PC-9 (cell line): Measurements from ENCODE around the gene ACADVL. TPM values are rescaled to one million over a fixed set of nuclear protein-coding genes. Genes with fewer than 3 reads are reported as not detected.

Source experiments
- BruUV-seq: library from RNA; stranded (reverse); fragments of 400-500 nt; replicated peaks from 2 replicates; lab custom pipeline; 2021; lab: Mats Ljungman, UMichigan
- CTCF ChIA-PET: fragments of 300-600 bp; sonication (Branson Sonifier 250); formaldehyde crosslinking; loops from one replicate; lab custom pipeline; 2022; ENCODE audit warnings: antibody characterized with exemption; lab: Charles Lee
- POLR2A ChIA-PET: fragments of 300-600 bp; sonication (Branson Sonifier 250); formaldehyde crosslinking; loops from one replicate; lab custom pipeline; 2022; ENCODE audit warnings: antibody characterized with exemption; ENCODE audit not compliant: unreplicated experiment; lab: Charles Lee
- DNase-seq, 2 experiments: peaks; one replicate each; pipeline versions ENCODE4 v3.0.0 to v3.0.0-alpha.2; 2015 to 2022; ENCODE audit warnings: mixed read lengths in 1 of 2
- H2AFZ ChIP-seq: fragments of 200-600 bp; sonication (generic); 2 replicates; pipeline ENCODE4 v1.8.1; 2017; ENCODE audit warnings: antibody characterized with exemption
- H3F3A ChIP-seq: fragments of 200-600 bp; sonication (generic); 2 replicates; pipeline ENCODE4 v1.8.1; 2017; ENCODE audit warnings: antibody characterized with exemption, mild to moderate bottlenecking, low read depth; ENCODE audit not compliant: insufficient read depth
- H3K27ac ChIP-seq: fragments of 200-600 bp; sonication (generic); 2 replicates; pipeline ENCODE4 v1.6.1; 2016; ENCODE audit warnings: mixed run types
- H3K27me3 ChIP-seq: fragments of 200-600 bp; sonication (generic); 2 replicates; pipeline ENCODE4 v1.6.1; 2016; ENCODE audit warnings: low read depth, mixed run types; ENCODE audit not compliant: insufficient read depth
- H3K36me3 ChIP-seq: fragments of 200-600 bp; sonication (generic); 2 replicates; pipeline ENCODE4 v1.6.1; 2016; ENCODE audit warnings: low read depth, mixed run types
- H3K4me1 ChIP-seq: fragments of 200-600 bp; sonication (generic); replicated peaks from 2 replicates; pipeline ENCODE4 v1.6.1; 2016; ENCODE audit warnings: mixed run types; ENCODE audit not compliant: insufficient read depth
- H3K4me2 ChIP-seq: fragments of 200-600 bp; sonication (generic); 2 replicates; pipeline ENCODE4 v1.6.1; 2017; ENCODE audit warnings: mixed run types
- H3K4me3 ChIP-seq: fragments of 200-600 bp; sonication (generic); 2 replicates; pipeline ENCODE4 v1.6.1; 2016; ENCODE audit warnings: mixed run types
- H3K79me2 ChIP-seq: fragments of 200-600 bp; sonication (generic); 2 replicates; pipeline ENCODE4 v1.6.1; 2017; ENCODE audit warnings: low read depth, mixed run types
- H3K9me2 ChIP-seq: fragments of 200-600 bp; sonication (generic); 2 replicates; pipeline ENCODE4 v1.8.1; 2017; ENCODE audit warnings: mild to moderate bottlenecking; ENCODE audit not compliant: insufficient read depth
- H3K9me3 ChIP-seq: fragments of 200-600 bp; sonication (generic); 2 replicates; pipeline ENCODE4 v1.8.1; 2016; ENCODE audit warnings: low read depth; ENCODE audit not compliant: insufficient read depth
- H4K20me1 ChIP-seq: fragments of 200-600 bp; sonication (generic); 2 replicates; pipeline ENCODE4 v1.8.1; 2017; ENCODE audit not compliant: insufficient read depth
- EZH2 ChIP-seq: fragments of 200-600 bp; sonication (generic); IDR thresholded peaks from 2 replicates; pipeline ENCODE4 v1.8.0; 2017; ENCODE audit warnings: antibody characterized with exemption, low read depth
- intact Hi-C: fragments of 100-400 bp; cut with micrococcal nuclease; formaldehyde crosslinking; loops from one replicate; pipeline ENCODE4 v1.10.0; 2022; ENCODE audit not compliant: unreplicated experiment
- total RNA-seq: library from RNA; stranded (reverse); gene quantifications from 2 replicates; pipeline ENCODE4 v1.2.3, GENCODE V29; 2021
- TF ChIP-seq, protein P1 (sequence below): fragments of 200-600 bp; sonication (generic); conservative IDR thresholded peaks from 2 replicates; pipeline ENCODE4 v1.6.1; 2017; ENCODE audit warnings: mixed run types, antibody characterized with exemption, mild to moderate bottlenecking, moderate library complexity

The ACADVL gene
- total RNA-seq, 1 experiment from 2014 or later, result 604 TPM

DNA sequence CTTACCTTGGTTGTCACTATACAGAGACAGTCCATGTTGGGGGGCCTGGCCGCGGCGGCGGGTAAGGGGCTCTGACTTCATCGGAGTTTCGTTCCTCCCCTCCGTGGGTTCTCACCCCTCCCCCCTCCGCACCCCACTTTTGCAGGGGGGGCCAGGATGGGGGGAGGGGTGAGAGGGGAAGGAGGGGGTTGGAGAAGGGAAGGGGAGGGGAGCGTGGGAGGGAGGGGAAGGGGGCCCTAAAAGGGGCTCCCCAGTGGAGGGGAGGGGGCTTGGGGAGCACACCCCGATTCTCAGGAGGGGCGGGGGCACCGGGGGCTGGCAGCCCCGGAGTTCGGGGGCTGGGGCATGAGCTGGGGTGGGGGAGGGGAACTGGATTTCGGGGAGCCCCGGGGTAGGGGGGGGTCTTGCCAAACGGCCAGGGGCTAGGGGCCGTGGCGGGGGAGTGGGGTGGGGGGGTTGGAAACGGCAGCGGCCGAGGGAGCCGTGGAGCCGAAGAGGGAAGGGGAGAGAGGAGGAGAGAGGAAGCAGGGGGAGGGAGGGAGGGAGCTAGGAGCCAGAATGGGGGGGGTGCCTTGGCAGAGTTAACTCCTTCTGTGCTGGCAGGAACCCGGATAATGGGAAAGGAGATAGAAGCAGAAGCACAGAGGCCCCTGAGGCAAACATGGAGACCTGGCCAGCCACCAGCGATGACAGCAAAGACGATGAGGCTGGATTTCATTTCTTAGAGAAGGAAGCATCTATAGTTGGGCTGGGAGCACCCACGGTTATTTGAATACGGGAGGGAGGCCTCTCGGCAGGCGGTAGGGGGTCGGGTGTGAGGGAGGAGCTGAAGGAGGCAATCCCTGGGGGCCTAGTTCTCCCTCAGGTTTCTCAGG, 2.4 kb upstream of the ACADVL start:
- POLR2A ChIA-PET, result interaction anchor here (0.6 kb wide), 1 partner anchor 20 kb away, joined by 4 read pairs; no protein-coding TSS in a partner anchor
- CTCF ChIA-PET, result interaction anchor here (0.6 kb wide), 1 partner anchor 116 kb away, joined by 3 read pairs; no protein-coding TSS in a partner anchor
- intact Hi-C loops, result no loop called here
- TF ChIP-seq, protein P1, sequence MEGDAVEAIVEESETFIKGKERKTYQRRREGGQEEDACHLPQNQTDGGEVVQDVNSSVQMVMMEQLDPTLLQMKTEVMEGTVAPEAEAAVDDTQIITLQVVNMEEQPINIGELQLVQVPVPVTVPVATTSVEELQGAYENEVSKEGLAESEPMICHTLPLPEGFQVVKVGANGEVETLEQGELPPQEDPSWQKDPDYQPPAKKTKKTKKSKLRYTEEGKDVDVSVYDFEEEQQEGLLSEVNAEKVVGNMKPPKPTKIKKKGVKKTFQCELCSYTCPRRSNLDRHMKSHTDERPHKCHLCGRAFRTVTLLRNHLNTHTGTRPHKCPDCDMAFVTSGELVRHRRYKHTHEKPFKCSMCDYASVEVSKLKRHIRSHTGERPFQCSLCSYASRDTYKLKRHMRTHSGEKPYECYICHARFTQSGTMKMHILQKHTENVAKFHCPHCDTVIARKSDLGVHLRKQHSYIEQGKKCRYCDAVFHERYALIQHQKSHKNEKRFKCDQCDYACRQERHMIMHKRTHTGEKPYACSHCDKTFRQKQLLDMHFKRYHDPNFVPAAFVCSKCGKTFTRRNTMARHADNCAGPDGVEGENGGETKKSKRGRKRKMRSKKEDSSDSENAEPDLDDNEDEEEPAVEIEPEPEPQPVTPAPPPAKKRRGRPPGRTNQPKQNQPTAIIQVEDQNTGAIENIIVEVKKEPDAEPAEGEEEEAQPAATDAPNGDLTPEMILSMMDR, result no peak
- TF ChIP-seq EZH2, result no peak
- peak overlapping the region; percentile 51; the same call in 1 of the 2 replicates for H3K4me2 ChIP-seq
- H3K79me2 ChIP-seq, result peaks cover 20% of the 10 kb centered on the region
- H3K36me3 ChIP-seq, result peaks cover 15% of the 10 kb centered on the region
- no peak overlapping the region; the same call in 1 of the 2 replicates for H3K4me3 ChIP-seq
- peaks cover 38% of the 10 kb centered on the region for H3K4me1 ChIP-seq
- H3F3A ChIP-seq, result peaks cover 52% of the 10 kb centered on the region
- BruUV-seq, result no TSS peak
- H4K20me1 ChIP-seq, result peaks cover 18% of the 10 kb centered on the region
- H2AFZ ChIP-seq, result no peak overlapping the region
- H3K27ac ChIP-seq, result no peak overlapping the region
- no peaks in the 10 kb centered on the region for H3K27me3 ChIP-seq
- no peaks in the 10 kb centered on the region for H3K9me3 ChIP-seq
- no peaks in the 10 kb centered on the region for H3K9me2 ChIP-seq
- DNase-seq, result no peak

DNA sequence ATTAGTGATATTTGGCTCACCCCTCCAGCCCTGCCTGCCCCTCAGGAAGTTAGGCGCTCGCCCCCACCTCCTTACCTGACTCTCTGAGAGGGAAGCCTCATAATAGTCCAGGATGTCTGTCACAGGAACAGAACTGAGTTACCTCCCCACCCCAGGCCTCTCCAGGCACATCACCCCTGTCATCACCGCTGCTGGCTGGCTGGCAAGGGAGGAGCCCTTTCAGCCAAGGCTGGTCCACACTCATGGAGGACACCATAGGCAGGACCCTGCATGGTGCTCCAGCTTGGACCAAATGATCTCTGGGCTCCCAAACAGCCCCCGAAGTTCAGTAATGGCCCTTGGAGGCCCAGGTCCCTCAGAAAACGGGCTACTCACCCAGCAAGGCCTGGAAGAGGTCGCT, 1.6 kb upstream of the ACADVL start:
- intact Hi-C loops, result no loop called here
- no peak overlapping the region for H2AFZ ChIP-seq
- H3K4me2 ChIP-seq, result no peak overlapping the region
- H3K79me2 ChIP-seq, result peaks cover 29% of the 10 kb centered on the region
- H3K27ac ChIP-seq, result no peak overlapping the region
- peaks cover 26% of the 10 kb centered on the region for H4K20me1 ChIP-seq
- TF ChIP-seq, protein P1, result no peak
- POLR2A ChIA-PET, result no interaction called here
- H3K9me3 ChIP-seq, result no peaks in the 10 kb centered on the region
- H3K4me1 ChIP-seq, result peaks cover 41% of the 10 kb centered on the region
- H3K36me3 ChIP-seq, result peaks cover 23% of the 10 kb centered on the region
- no peaks in the 10 kb centered on the region for H3K9me2 ChIP-seq
- H3K4me3 ChIP-seq, result no peak overlapping the region
- H3K27me3 ChIP-seq, result no peaks in the 10 kb centered on the region
- CTCF ChIA-PET, result no interaction called here
- peaks cover 52% of the 10 kb centered on the region for H3F3A ChIP-seq
- DNase-seq, result no peak
- no TSS peak for BruUV-seq

DNA sequence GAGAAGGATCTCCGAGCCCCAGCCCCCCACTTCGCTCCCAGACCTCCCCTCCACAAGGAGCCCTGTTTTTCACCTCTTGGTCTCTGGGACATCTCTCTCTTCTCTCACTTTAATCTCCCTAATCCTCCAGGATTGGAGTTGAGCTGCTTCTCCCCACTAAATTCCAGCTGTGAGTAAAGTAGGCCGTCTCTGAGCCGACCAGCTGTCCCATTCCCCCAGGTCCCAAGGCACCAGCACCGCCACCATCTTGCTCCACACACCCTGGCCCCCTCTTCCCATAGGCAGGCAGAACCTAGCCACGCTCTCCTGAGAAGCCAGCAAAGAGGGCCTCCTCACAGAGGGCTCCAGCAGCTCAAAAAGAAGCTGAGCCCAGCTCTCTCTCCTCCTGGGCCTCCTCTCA, 980 bp upstream of the ACADVL start:
- Histone ChIP-seq H3F3A (peaks cover 52% of the 10 kb centered on the region), H3K27me3 (no peaks in the 10 kb centered on the region), H2AFZ (no peak overlapping the region), H3K9me3 (no peaks in the 10 kb centered on the region), H3K27ac (peak overlapping the region; percentile 98), H3K4me2 (peak overlapping the region; percentile 89), H3K36me3 (peaks cover 29% of the 10 kb centered on the region), H3K9me2 (no peaks in the 10 kb centered on the region), H3K79me2 (peaks cover 31% of the 10 kb centered on the region), H4K20me1 (peaks cover 32% of the 10 kb centered on the region), H3K4me1 (peaks cover 41% of the 10 kb centered on the region), H3K4me3 (0 out of 2 replicates have a peak overlapping the region, but pooled peaks have one; percentile 77)
- ChIA-PET POLR2A (no interaction called here), CTCF (interaction anchor here (0.7 to 2.2 kb wide), 2 partner anchors 23 to 24 kb away, joined by 4 to 30 read pairs; partner anchors contain the start of gene GABARAP)
- BruUV-seq, result no TSS peak
- TF ChIP-seq, protein P1, result no peak
- TF ChIP-seq EZH2, result no peak
- DNase-seq, result no peak
- intact Hi-C loops, result no loop called here
